Measurements from ENCODE around the gene TNS1.

DNA sequence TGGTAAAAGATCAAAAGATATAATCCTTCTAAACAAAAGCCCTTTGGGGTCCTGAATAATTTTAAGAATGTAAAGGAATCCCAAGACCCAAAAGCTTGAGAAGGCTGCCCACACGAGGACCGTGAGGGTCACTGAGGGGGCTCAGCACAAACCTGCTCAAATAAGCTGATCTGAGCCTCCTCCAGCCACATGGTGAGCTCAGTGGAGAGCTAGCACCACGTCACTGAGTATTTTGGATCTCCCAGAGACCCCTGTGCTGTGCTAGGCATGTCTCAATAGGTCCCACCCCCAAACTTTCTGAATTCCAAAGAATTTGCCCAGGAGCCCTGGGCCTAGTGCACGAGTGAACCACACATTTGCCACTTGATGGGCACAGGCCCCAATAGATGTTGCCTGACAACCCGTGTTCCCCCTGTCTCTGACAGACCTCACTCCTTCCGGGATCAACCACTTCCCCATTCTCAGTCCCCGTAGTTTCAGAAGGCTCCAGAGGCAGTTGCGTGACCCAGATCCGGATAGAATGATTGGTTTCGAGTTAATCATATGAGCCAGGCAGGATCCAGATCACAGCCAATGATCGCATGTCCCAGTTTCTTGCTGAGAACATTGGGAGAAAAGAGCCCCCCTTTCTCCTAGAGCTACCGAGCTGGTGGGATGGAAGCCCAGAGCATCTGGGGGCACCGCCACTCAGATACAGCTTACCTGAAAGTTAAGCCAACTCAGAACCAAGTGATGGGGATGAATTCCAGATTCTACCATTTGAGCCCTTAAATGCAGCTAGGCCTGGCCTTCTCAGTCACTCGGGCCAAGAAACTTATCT lies 203.8 kb downstream of the TNS1 start:
- TF ChIP-seq, protein P1, sequence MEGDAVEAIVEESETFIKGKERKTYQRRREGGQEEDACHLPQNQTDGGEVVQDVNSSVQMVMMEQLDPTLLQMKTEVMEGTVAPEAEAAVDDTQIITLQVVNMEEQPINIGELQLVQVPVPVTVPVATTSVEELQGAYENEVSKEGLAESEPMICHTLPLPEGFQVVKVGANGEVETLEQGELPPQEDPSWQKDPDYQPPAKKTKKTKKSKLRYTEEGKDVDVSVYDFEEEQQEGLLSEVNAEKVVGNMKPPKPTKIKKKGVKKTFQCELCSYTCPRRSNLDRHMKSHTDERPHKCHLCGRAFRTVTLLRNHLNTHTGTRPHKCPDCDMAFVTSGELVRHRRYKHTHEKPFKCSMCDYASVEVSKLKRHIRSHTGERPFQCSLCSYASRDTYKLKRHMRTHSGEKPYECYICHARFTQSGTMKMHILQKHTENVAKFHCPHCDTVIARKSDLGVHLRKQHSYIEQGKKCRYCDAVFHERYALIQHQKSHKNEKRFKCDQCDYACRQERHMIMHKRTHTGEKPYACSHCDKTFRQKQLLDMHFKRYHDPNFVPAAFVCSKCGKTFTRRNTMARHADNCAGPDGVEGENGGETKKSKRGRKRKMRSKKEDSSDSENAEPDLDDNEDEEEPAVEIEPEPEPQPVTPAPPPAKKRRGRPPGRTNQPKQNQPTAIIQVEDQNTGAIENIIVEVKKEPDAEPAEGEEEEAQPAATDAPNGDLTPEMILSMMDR (IDR thresholded peaks at IDR 0.05) = no peak
- TF ChIP-seq POLR2A (IDR thresholded peaks at IDR 0.05) (no peak), EP300 (IDR thresholded peaks at IDR 0.05) (peak in 1 of 2 donors; percentile 68)

All from tibial nerve (tissue), 4 donors.